MV-4-11 (cell line): ENCODE measurements around the gene SALL1.

Source experiments
- DNase-seq: peaks from one replicate; lab custom pipeline; 2025; lab: John Stamatoyannopoulos, UW

SALL1 gene

DNA sequence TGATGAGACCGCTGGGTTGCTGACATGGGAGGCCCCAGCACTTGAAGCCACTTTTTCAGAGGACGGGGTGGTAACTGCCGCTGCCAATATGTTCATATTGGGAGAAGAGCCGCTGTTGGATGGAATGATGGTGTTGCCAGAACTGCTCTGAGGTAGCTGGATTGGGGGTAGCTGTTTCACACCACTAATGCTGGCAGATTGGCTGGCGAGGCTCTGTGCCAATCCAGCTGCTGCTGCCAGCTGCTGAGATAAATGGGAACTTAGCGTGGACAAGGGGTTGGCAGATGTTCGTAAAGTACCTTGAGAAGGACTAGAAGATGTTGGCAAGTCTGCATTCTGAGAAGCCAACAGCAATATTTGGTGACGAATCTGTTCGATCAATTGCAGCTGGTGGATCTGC lies 10.0 kb downstream of the SALL1 start:
- no peak for DNase-seq

DNA sequence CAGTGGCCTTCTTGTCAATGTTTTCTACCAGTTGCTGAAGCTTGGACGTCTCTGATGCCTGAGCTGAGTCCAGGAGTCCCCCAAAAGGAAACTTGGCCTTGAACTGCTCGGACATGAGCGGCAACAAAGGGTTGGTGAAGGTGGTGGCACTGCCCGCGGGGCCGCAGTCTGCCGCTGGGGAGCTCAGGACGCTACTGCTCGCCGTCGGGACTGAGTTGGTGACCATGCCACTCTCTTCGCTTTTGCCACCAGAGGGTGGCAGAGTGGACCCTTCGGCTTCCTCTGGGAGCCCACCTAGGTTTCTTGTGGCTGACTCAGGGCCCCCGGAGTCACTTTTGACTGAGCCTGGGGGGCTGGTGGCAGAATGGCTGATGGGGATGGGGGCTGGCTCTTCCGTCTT lies 11.0 kb downstream of the SALL1 start:
- no peak for DNase-seq

DNA sequence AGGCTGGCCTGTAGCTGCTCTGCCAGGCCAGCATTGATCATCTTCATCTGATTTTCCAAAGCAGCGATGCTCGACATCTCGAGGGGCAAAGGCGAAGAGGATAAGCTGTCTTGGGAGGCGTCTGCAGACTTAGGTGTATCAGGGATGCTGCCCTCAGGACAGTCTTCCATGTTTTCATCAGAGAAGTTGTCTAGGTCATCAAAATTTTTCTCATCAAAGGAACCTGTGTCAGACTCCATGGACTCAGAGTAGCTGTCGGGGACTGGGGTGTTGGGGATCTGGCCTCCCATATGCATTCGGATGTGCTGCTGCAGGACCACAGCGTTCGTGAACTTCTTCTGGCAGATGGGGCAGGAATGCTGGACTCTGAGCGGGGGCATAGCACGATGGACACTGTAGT lies 11.5 kb downstream of the SALL1 start:
- no peak for DNase-seq

DNA sequence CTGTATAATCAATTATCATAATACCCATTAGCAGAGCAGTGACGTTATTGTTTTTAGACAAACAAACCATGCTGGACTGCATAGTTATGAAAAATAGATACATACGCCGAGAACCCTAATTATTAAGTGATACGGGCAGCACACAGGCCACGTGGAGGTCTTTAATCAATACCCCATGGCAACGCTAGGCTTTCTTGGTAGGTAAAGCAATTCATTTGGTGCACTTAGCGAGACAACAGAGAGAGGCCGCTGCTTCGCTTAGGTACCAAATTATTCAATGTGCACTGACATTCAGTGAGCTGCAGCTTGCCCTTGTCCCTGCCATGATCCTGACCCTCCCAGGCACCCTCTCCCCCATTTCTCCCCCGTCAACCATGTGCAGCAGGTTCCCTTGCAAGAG lies 12.9 kb downstream of the SALL1 start:
- no peak for DNase-seq

DNA sequence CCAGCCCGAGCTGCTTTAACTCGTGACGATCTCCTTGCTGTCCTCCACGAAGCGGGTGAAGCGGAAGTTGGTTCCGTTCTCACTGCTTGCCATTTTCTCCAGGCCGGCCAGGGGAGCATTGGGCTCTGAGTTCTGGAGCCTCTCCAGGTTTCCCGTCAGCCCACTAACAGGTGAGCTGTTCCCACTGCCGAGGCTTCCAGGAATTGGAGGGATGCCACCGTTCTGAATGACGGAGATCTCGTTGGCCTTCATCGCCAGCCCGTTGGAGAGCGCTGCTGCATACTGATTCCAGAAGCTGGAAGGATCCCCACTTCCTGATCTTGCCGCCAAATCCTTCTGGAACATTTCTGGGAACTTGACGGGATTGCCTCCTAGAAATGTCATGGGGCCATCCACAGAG lies 14.0 kb downstream of the SALL1 start:
- DNase-seq, result no peak

DNA sequence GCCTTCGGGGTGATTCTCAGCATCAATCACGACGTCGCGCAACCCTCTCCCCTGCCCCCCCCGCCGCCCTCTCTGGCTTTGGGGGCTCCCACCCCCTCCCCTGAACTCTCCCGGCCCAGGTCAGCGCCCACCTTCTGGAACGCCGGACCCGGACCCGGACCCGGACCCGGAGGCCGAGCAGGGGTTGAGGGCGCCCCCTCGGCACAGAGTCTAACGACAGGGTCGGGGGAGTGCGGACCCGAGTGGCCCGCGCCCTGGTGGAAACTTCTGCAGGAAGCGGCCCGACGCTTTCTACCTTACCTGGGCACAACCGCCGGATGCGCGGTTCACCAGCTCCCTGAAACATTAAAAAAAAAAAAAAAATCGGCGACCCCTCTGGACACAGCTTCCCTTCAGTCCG lies 16.2 kb downstream of the SALL1 start:
- DNase-seq, result no peak

DNA sequence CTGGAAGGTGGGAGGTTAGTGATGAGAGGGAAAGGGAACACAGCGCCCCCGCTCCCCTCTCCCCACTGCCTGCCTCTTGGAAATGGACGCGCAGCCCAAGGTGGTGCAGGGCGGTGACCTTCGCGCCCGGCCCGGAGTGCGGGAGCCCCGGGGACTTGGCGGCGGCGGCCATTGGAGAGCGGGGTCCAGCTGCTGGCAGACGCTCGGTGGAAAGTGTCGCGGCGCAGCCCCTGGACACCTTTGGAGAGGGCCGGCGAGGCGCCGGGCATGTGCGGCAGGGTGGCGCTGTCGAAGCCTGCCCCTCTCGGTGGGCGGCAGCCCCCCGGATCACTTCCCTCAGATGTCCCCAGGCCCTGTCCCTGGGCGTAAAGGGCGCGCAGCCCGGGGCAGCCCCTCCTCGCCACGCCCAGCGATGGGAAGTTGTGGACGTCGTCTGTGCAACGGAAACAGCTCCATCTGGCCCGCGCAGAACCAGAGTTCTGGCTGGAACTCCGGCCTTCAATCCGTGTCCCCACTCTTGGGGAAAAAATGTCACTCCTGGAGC lies 16.7 kb downstream of the SALL1 start:
- DNase-seq, result no peak

DNA sequence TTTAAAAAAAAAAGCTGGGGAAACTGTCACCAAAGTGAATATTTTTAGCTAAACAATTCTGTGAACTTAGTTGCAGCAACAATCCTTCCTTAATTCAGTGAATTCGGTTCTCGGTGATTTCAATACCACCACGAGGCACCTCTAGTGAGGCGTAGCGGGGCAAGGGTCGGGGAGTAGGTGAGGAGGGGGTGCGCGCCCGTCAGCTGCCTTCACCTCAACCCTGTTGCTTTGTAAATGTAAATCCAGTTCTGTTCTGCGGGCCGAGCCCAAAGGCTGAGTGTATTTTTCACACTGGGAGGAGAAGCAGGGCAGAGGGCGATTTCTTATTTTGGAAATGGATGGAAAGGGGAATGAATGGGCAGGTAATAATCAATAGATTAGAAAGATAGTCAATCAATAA lies 17.4 kb downstream of the SALL1 start:
- no peak for DNase-seq

DNA sequence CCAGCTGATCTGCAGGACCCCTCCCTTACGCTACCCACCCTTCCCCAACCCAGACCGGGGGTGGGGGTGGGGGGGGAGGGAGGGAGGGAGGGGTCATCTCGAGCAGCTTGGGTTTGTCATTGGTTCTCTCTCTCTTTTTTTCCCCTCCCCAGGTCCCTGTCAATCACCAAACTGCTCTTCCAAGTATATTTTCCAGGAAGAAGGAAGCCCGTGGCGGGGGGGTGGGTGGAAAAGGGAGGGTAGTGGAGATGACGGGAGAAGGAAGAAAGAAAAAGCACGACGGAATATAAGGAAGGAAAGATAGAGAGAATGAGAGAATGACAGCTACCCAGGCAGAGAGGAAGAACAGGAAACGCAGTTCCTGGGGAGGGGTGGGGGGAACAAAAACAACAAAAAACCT lies 17.9 kb downstream of the SALL1 start:
- no peak for DNase-seq

DNA sequence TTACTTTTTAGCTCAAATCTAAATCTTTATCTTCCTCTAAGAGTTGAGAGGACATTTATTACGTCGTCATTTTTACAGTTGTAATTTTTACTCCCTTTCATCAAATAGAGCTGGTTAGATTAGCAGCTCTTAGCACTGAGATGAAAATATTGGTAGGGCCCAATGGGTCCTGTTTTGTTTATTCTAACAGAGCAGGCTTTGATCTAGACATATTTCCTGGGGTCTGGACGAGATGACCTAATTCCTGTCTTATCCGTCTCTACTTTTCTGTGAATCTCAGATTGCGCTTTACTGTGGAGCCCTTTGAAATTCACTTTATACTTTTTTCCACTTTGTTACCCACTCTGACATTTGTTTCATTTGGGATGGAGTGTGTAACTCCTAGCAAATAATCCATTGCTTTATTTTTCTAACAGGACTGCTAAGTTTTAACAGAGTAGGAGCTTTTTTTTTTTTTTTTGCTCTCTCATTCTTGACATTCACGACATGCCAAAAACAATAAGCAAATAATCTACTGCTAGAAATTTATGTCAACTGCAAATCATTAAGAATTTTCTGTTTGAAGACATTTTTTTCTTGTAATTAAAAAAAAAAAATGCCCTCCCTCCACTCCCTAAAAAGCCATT lies 18.5 kb downstream of the SALL1 start:
- DNase-seq, result no peak

DNA sequence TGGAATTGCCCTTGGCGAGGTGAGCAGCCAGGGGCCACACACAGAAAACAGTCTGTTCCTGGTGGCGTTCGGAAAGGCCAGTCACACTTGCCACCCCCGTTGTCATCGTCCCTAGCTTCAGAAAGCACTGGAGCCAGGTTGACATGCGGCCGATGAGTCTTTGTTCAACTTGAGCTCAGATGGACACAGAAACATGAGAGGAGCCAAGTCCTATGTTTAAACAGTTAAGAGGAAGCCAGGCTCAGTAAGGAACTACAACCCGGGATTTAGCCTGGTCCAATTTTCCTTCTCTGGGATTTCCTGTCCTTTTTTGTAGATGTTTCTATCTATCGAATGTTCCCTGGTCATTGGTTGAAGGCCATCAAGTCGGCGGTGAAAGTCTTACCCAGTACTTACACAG lies 19.5 kb downstream of the SALL1 start:
- DNase-seq, result no peak

DNA sequence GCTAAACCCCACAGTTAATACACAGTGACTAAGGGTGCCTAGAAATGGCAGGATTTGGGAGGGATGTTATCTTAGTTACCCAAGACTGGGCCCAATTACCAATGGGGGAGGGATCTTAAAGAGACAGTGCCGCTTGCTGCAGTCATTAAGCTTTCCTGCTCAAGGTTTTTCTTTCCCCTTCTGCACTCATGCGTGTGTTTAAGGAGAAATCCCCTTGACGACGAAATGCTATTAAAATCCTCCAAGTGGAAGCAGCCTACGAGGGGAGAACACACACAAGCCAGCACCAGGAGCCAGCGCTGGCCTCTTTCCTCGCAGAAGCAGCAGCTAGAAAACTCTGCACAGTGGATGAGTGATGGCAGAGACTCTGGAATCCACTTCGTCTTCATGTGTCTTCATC lies 22.0 kb downstream of the SALL1 start:
- DNase-seq, result no peak

DNA sequence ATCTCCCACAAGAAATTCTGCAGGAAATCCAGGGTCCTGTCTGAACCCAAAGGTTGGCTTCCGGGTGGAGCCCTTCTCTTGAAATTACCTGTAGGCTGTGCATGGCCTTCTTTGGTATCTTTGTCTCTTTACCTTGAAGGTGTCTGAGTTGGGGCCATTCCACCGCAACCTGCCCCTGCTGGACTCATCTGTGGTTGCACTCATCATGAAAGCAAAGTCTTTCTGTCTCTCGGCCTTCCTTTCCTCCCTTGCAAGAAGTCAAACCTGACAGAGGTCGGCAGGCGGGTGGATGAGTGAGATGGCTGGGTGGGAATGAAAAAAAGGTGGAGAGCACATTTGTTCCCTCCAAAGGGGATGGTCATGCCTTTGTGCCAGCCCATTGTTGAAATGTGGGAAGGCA lies 25.1 kb downstream of the SALL1 start:
- DNase-seq, result no peak

DNA sequence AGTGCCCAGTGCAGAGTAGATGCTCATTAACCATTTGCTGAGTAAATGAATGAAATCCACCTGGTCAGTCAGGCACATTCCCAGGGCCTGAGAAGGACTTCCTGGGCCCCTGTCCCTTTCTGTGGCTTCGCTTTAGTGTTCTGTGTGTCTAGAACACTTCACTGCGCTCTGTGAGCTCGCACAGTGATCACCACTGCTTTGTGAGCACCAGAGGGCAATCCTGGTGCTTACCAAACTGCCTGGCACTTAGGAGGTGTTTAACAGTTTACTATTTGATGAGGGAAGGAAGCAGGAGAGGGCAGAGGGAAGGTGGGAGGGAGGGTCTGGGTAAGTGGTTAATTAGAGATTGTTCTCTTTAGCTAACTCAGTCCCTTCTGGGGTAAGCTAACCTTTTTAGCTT lies 26.2 kb downstream of the SALL1 start:
- DNase-seq, result no peak

DNA sequence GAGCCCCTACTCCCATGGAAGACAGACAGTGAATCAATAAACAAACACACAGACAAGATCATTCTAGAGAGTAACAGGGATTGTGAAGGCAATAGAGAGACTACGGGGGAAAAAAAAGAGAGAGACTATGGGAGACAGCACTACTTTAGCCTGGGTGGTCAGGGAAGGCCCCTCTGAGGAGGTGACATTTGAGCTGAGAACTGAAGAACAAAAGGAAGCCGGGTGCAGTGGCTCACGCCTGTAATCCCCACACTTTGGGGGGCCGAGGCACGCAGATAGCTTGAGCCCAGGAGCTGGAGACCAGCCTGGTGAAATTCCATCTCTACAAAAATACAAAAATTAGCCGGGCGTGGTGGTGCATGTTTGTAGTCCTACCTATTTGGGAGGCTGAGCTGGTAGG lies 29.2 kb downstream of the SALL1 start:
- DNase-seq, result no peak

DNA sequence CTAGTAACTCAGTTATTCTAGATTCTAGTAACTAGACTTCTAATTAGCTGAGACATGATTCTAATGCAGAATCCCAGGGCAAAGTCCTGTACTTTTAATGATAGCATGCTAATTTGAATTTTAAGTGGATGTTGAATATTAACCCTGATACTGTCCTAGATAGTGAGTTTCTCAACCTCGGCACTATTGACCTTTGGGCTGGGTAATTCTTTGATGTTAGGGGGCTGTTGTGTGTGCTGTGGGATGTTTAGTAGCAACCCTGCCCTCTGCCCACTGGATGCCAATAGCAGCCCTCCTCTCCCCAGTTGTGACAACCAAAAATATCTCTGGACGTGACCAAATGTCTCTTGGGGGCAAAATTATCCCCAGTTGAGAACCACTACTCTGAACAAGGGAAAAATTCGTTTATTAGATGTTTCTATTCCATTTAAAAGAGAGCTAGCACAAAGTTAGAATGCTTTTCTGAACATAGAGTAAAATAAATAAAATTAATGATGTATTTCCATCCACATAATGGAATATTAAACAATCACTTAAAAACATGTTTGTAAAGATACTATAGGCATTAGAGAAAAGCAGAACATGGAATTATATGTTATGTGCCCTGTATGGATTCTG lies 30.2 kb downstream of the SALL1 start:
- no peak for DNase-seq

DNA sequence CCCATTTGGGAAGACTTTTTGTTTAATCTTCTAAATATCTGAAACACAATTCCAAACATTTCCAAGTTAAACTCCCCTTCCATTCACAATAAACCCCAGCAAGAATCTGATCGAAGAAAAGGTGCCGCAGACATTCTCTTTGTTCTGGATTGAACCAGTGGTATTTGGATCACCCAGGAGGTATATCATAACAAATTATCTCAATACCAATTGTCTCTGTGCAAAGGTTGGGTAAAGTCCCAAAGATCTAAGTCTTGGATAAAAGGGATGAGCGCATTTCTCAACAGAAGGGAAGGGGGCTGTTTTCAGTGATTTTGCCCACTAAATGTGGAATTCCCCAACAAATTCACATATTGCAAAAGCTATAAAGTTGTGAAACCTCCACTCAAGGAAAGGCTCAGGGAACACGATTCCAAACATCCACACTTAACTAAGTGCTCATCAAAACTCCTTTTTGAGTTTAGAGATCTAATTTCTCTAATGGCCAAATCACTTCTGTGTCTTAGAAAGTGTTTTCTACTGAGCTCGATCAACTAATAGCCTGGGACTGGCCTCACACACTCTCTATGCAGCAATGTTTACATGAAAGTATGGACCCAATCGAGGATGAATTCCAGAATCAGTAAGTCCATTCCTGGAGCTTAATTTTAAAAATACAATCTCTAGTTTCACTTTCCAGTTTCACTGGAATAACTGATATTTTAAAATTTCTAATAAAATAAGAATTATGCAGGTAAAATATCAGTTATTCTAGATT lies 30.9 kb downstream of the SALL1 start:
- no peak for DNase-seq

DNA sequence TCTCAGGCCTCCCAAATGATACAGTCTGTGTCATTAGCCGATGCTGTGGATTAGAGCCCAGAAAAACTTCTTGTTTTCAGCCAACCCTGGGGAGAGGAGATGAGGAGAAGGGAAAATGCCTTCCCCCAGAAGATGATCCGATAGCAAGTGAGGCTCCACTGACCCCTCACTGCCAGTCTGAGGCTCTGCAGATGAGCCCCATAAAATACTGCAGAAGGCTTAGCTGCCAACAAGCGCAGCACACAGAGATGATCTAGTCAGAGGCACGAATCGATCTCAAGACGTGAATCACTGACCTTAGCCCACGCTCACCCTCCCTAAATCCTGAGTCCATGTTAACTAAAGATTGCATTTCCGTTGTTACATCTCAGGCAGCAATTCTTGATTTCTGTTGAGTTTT lies 31.5 kb downstream of the SALL1 start:
- no peak for DNase-seq

DNA sequence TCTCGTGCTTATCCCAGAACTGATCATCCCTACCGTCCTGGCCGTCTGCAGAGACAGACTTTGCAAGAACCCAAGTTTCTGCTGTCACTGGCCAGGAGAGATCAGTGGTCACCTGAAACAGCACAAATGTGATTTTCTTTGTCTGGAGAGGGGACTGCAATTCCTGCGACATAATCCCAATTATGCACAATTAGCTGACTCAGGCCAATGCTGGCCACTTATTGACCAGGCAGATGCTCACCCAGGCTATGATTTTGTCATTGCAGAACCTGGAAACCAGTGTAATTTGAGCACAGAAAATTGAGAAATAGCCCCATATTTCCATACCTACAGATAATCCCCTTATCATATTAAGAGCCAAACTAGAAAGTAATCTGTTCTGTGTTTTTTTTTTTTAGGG lies 34.7 kb downstream of the SALL1 start:
- DNase-seq, result no peak

DNA sequence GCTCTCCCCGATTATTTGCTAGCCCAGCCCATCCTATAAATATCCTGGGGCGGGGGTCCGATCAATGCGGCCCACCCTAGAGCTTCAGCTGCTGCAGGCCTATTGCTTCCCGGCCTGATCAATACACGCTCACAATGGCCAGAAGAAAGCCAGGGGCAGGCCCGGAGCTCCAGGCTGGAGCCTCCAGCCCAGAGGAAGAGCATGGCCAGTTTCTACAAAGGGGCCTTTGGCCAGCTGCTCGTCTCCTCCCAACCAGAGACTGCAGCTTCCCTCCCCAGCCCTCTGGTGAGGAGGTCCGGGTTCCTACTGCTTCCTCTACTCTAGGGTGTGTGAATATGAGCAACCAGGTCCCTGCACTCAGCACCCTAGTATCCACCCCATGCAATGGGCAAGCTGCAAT lies 36.7 kb downstream of the SALL1 start:
- DNase-seq, result no peak

DNA sequence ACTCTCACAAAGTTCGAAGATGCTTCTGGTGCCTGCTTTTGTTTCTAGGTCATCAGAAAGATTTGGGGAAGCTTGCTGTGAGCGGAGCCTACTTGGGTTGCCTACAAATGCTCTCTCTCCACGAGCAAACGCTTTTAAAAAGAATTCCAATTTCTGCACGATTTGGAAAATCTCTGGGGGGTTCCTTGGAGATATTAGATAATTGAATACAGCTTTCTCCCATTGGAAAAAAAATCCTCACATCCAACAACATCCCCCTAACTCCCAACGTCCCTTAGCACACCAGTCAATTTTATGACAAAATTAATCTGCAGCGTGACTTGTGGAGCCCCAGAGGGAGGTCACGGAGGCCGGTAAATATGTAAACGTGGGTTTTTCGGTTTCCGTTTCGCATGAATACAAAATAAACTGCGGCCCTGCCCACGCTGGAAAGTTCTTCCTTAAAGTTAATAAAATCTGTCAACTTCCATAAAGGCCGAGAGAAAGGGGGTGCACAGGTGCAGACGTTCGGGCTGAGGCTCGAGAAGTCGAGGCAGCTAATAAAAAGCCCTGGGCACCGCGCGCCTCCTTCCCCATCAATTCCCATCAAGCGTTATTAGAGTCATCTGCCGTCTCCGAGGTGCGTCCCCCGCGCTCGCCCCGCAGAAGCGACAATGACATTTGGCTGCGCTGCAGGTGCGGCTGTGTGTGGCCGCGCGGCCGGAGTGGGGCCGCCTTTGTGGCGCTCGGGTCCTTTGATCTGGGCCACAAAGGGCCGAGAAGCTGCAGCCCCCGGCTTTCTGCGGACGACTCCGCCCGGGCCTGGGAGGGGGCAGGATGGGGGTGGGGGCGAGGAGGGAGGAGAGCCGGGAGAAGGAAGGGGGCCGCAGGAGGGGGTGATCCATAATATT lies 37.6 kb downstream of the SALL1 start:
- no peak for DNase-seq

DNA sequence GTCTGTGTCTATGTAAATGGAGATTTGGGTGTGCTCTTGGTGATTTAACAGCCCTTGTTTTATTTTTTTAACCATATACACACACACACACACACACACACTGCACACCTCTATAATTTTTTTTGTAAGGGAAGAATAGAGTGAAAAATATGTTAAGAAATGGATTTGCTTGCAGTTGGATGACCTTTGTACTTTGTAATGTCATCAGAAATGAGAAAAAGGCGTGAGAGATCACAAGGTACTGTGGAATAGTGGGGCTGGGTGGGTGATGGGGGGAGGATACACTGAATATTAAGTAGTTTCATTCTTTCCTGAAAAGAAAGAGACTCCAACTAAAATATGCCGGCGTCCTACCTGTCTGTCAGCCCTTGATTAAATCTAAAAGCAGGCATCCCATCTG lies 38.7 kb downstream of the SALL1 start:
- no peak for DNase-seq
